IMR-90 (cell line): ENCODE results near the gene CCDC152. TPM values are rescaled to one million over a fixed set of nuclear protein-coding genes. Genes with fewer than 3 reads are reported as not detected.
A peak's percentile ranks its signal among the peaks of the same experiment; 100 is the strongest.

Source experiments
- ATAC-seq: fragments of 200-7000 bp; cut with Tn5 transposase; 2 replicates; pipeline ENCODE4 v1.9.1; 2020; ENCODE audit warnings: low read depth, mild to moderate bottlenecking, moderate library complexity
- BruUV-seq: library from RNA; stranded (reverse); fragments of 400-500 nt; replicated peaks from 2 replicates; lab custom pipeline; 2021; lab: Mats Ljungman, UMichigan
- CTCF ChIA-PET: fragments of 300-600 bp; formaldehyde crosslinking; extraction: SDS; loops from one replicate; lab custom pipeline; 2021; ENCODE audit warnings: antibody characterized with exemption; lab: Yijun Ruan, JAX
- POLR2A ChIA-PET: fragments of 300-600 bp; sonication (Branson Sonifier 250); formaldehyde crosslinking; loops from one replicate; lab custom pipeline; 2022; ENCODE audit warnings: antibody characterized with exemption; ENCODE audit not compliant: unreplicated experiment; lab: Charles Lee
- DNase-seq: peaks from one replicate; pipeline ENCODE4 v3.0.0; 2013
- H2AFZ ChIP-seq: replicated peaks from 2 replicates; pipeline ENCODE3; 2013; ENCODE audit warnings: low read length, mild to moderate bottlenecking; ENCODE audit not compliant: poor library complexity
- H2AK5ac ChIP-seq: 2 replicates; pipeline ENCODE4 v1.6.1; 2013; ENCODE audit warnings: low read depth, low read length, inconsistent platforms
- H2AK9ac ChIP-seq: replicated peaks from 2 replicates; pipeline ENCODE3; 2013; ENCODE audit warnings: mild to moderate bottlenecking, low read depth, low read length, moderate library complexity; ENCODE audit not compliant: poor library complexity
- H2BK120ac ChIP-seq: 2 replicates; pipeline ENCODE4 v1.6.1; 2013; ENCODE audit warnings: low read depth, low read length, inconsistent platforms
- H2BK15ac ChIP-seq: 3 replicates; pipeline ENCODE4 v1.6.1; 2013; ENCODE audit warnings: low read depth, low read length, inconsistent platforms
- H2BK20ac ChIP-seq: 2 replicates; pipeline ENCODE4 v1.6.1; 2013; ENCODE audit warnings: low read depth, mild to moderate bottlenecking, inconsistent platforms, low read length, moderate library complexity
- H2BK5ac ChIP-seq: 2 replicates; pipeline ENCODE4 v1.6.1; 2013; ENCODE audit warnings: mild to moderate bottlenecking, low read depth, low read length, inconsistent platforms; ENCODE audit not compliant: poor library complexity, severe bottlenecking
- H3K14ac ChIP-seq: replicated peaks from 2 replicates; pipeline ENCODE4 v1.6.1; 2013; ENCODE audit warnings: low read depth, low read length, inconsistent platforms
- H3K18ac ChIP-seq: 2 replicates; pipeline ENCODE4 v1.6.1; 2013; ENCODE audit warnings: low read depth, low read length, control low read depth
- H3K23ac ChIP-seq: 2 replicates; pipeline ENCODE4 v1.6.1; 2013; ENCODE audit warnings: low read depth, low read length, inconsistent platforms
- H3K27ac ChIP-seq: 2 replicates; pipeline ENCODE4 v1.5.1; 2013; ENCODE audit warnings: mild to moderate bottlenecking, control low read depth, low read length; ENCODE audit not compliant: insufficient read depth
- H3K27me3 ChIP-seq: 2 replicates; pipeline ENCODE4 v1.6.1; 2013; ENCODE audit warnings: low read length; ENCODE audit not compliant: control insufficient read depth, insufficient read depth
- H3K36me3 ChIP-seq: 2 replicates; pipeline ENCODE4 v1.6.1; 2013; ENCODE audit warnings: low read length, mixed read lengths; ENCODE audit not compliant: control insufficient read depth, insufficient read depth
- H3K4ac ChIP-seq: 2 replicates; pipeline ENCODE4 v1.6.1; 2013; ENCODE audit warnings: low read depth, low read length, inconsistent platforms
- H3K4me1 ChIP-seq: 2 replicates; pipeline ENCODE4 v1.6.1; 2013; ENCODE audit warnings: low read length, mixed read lengths; ENCODE audit not compliant: control insufficient read depth, insufficient read depth
- H3K4me2 ChIP-seq: 2 replicates; pipeline ENCODE4 v1.6.1; 2013; ENCODE audit warnings: low read depth, mild to moderate bottlenecking, control low read depth, low read length, moderate library complexity
- H3K4me3 ChIP-seq: 2 replicates; pipeline ENCODE4 v1.5.1; 2013; ENCODE audit warnings: low read depth, mild to moderate bottlenecking, control low read depth, low read length, moderate library complexity; ENCODE audit not compliant: insufficient read depth
- H3K56ac ChIP-seq: 2 replicates; pipeline ENCODE4 v1.6.1; 2013; ENCODE audit warnings: low read length, inconsistent platforms; ENCODE audit not compliant: insufficient read depth; ENCODE audit errors: extremely low read depth
- H3K79me1 ChIP-seq, 2 experiments: 2 replicates each; pipeline ENCODE4 v1.6.1; 2013; ENCODE audit warnings: low read length in 2 of 2, inconsistent platforms in 1 of 2, low read depth in 1 of 2
- H3K9ac ChIP-seq: 2 replicates; pipeline ENCODE4 v1.6.1; 2013; ENCODE audit warnings: low read depth, low read length, control low read depth
- H3K9me1 ChIP-seq: 2 replicates; pipeline ENCODE4 v1.6.1; 2013; ENCODE audit warnings: low read length, inconsistent platforms; ENCODE audit not compliant: insufficient read depth
- H3K9me3 ChIP-seq: 2 replicates; pipeline ENCODE4 v1.6.1; 2013; ENCODE audit warnings: low read length; ENCODE audit not compliant: control insufficient read depth, insufficient read depth
- H4K20me1 ChIP-seq: 2 replicates; pipeline ENCODE4 v1.6.1; 2013; ENCODE audit warnings: low read length, inconsistent platforms; ENCODE audit not compliant: insufficient read depth
- H4K5ac ChIP-seq: 2 replicates; pipeline ENCODE4 v1.6.1; 2013; ENCODE audit warnings: mild to moderate bottlenecking, low read depth, low read length, control low read depth
- H4K8ac ChIP-seq, 2 experiments: 2 replicates each; pipeline ENCODE4 v1.6.1; 2013; ENCODE audit warnings: low read depth in 2 of 2, low read length in 2 of 2, control low read depth in 1 of 2, inconsistent platforms in 1 of 2
- H4K91ac ChIP-seq: 2 replicates; pipeline ENCODE4 v1.6.1; 2013; ENCODE audit warnings: low read depth, low read length, inconsistent platforms; ENCODE audit not compliant: insufficient read depth
- BHLHE40 ChIP-seq: fragments of 150-350 bp; IDR thresholded peaks from 2 replicates; pipeline ENCODE4 v1.6.1; 2016; ENCODE audit warnings: mild to moderate bottlenecking, low read depth, low read length
- CEBPB ChIP-seq: IDR thresholded peaks from 2 replicates; pipeline ENCODE4 v1.6.1; 2012; ENCODE audit warnings: low read depth, low read length, improper control_type of control experiment
- CHD1 ChIP-seq: IDR thresholded peaks from 2 replicates; pipeline ENCODE4 v1.6.1; 2012; ENCODE audit warnings: low read depth, low read length, improper control_type of control experiment
- CTCF ChIP-seq: conservative IDR thresholded peaks from 2 replicates; pipeline ENCODE4 v1.5.1; 2012; ENCODE audit warnings: mild to moderate bottlenecking, low read depth, low read length, improper control_type of control experiment
- ELK1 ChIP-seq: fragments of 150-350 bp; IDR thresholded peaks from 2 replicates; pipeline ENCODE4 v1.6.1; 2016; ENCODE audit warnings: low read depth, mild to moderate bottlenecking, low read length, moderate library complexity, borderline replicate concordance
- FOS ChIP-seq: fragments of 150-350 bp; IDR thresholded peaks from 2 replicates; pipeline ENCODE4 v1.6.1; 2016; ENCODE audit warnings: low read depth, low read length
- MAFK ChIP-seq: IDR thresholded peaks from 2 replicates; pipeline ENCODE4 v1.6.1; 2012; ENCODE audit warnings: low read depth, low read length, improper control_type of control experiment
- NFE2L2 ChIP-seq: fragments of 150-350 bp; IDR thresholded peaks from 2 replicates; pipeline ENCODE4 v1.6.1; 2016; ENCODE audit warnings: low read depth, mild to moderate bottlenecking, low read length
- POLR2A ChIP-seq: IDR thresholded peaks from 2 replicates; pipeline ENCODE4 v1.6.1; 2012; ENCODE audit warnings: mild to moderate bottlenecking, low read depth, low read length
- RAD21 ChIP-seq: IDR thresholded peaks from 2 replicates; pipeline ENCODE4 v1.6.1; 2012; ENCODE audit warnings: low read length, improper control_type of control experiment
- RCOR1 ChIP-seq: IDR thresholded peaks from 2 replicates; pipeline ENCODE4 v1.6.1; 2012; ENCODE audit warnings: mild to moderate bottlenecking, low read length, improper control_type of control experiment; ENCODE audit not compliant: insufficient replicate concordance
- RFX5 ChIP-seq: IDR thresholded peaks from 2 replicates; pipeline ENCODE4 v1.8.0; 2012; ENCODE audit warnings: low read depth, mild to moderate bottlenecking, low read length, moderate library complexity
- WGBS, 2 experiments: methylation state at CpG; one replicate each; pipeline versions ENCODE4 v1.1.5 to v1.1.7; 2013; ENCODE audit warnings: missing lambda C conversion rate in 2 of 2; ENCODE audit not compliant: insufficient read length in 1 of 2; ENCODE audit errors: extremely low coverage in 2 of 2; 5-methylcytosine and 5-hydroxymethylcytosine counted together
- dilution Hi-C: fragments of 300-500 bp; cut with HindIII; formaldehyde crosslinking; loops from one replicate; pipeline ENCODE4 v1.14.3; 2018; ENCODE audit warnings: low sequenced_read_pairs; ENCODE audit not compliant: unreplicated experiment
- in situ Hi-C: fragments of 300-500 bp; cut with MboI; formaldehyde crosslinking; loops from 3 replicates; pipeline ENCODE4 v1.14.3; 2019; ENCODE audit warnings: low sequenced_read_pairs, inconsistent platforms, mixed read lengths
- intact Hi-C: fragments of 100-400 bp; cut with micrococcal nuclease; formaldehyde crosslinking; loops from 2 replicates; pipeline ENCODE4 v1.10.0; 2022
- polyA plus RNA-seq, 3 experiments: library from polyadenylated mRNA; depleted of rRNA; stranded (reverse); fragments of >200 nt; gene quantifications; 2 replicates each; pipeline ENCODE4 v1.2.3, GENCODE V29; 2012; ENCODE audit warnings: low replicate concordance in 1 of 3
- total RNA-seq: library from RNA; depleted of rRNA; stranded (reverse); fragments of >200 nt; gene quantifications from 2 replicates; pipeline ENCODE4 v1.2.3, GENCODE V29; 2012

Gene CCDC152
- total and polyA plus RNA-seq, 2 of the 4 experiments (the other 2 are of a cell fraction), result 0.87 to 0.90 TPM

GRCh38 chr5:42807722-42808447 is 51.3 kb downstream of the CCDC152 start:
- Histone ChIP-seq H3K36me3 (no peaks in the 10 kb centered on the region), H2BK120ac (no peak overlapping the region), H2BK20ac (no peak overlapping the region), H3K14ac (no peak overlapping the region), H2AFZ (no peak overlapping the region), H3K4me2 (no peak overlapping the region), H3K4me1 (no peaks in the 10 kb centered on the region), H3K9ac (no peak overlapping the region), H4K20me1 (no peaks in the 10 kb centered on the region), H4K8ac (no peak overlapping the region), H2AK9ac (no peak overlapping the region), H3K18ac (no peak overlapping the region), H2BK15ac (no peak overlapping the region), H4K91ac (no peak overlapping the region), H2BK5ac (no peak overlapping the region), H3K4ac (no peak overlapping the region), H4K5ac (no peak overlapping the region), H3K9me1 (no peaks in the 10 kb centered on the region), H3K4me3 (no peak overlapping the region), H3K27me3 (no peaks in the 10 kb centered on the region), H3K27ac (no peak overlapping the region), H3K56ac (no peak overlapping the region), H3K23ac (no peak overlapping the region), H3K79me1 (no peaks in the 10 kb centered on the region), H3K9me3 (no peaks in the 10 kb centered on the region), H2AK5ac (no peak overlapping the region)
- BruUV-seq, result no TSS peak
- no peak for TF ChIP-seq POLR2A
- TF ChIP-seq MAFK, result no peak
- no peak for TF ChIP-seq RFX5
- no peak for TF ChIP-seq FOS
- TF ChIP-seq ELK1, result no peak
- TF ChIP-seq CHD1, result no peak
- no peak for TF ChIP-seq BHLHE40
- no peak for TF ChIP-seq NFE2L2
- TF ChIP-seq CTCF, result no peak
- TF ChIP-seq RCOR1, result no peak
- TF ChIP-seq CEBPB, result no peak
- no peak for TF ChIP-seq RAD21
- dilution Hi-C loops, result no loop called here
- DNase-seq (peak; percentile 4), ATAC-seq (peak; percentile 17; the same call in 1 of the 2 replicates)
- intact Hi-C loops, result no loop called here
- ChIA-PET CTCF (no interaction called here), POLR2A (no interaction called here)
- in situ Hi-C loops, result no loop called here
- WGBS, 2 experiments, result no CpG with 5 or more reads among the region's 2 CpGs
